Adipose tissue (tissue), 3 donors: ENCODE data around the gene DOCK1. TPM values are rescaled to one million over a fixed set of nuclear protein-coding genes. Genes with fewer than 3 reads are reported as not detected.

Experiments used
- H3K27ac ChIP-seq: one replicate; pipeline ENCODE4 v1.5.1; 2013; ENCODE audit warnings: low read depth, low read length
- WGBS, 3 donors: extraction: QIAGEN DNeasy Blood & Tissue Kit; methylation state at CpG; one replicate each; pipeline ENCODE4 v1.1.7; 2013; 5-methylcytosine and 5-hydroxymethylcytosine counted together
- polyA plus RNA-seq, 3 donors: library from polyadenylated mRNA; stranded (reverse); fragments of 200-250 nt; gene quantifications; one replicate each; pipeline ENCODE4 v1.2.3, GENCODE V29; 2013
- donor health status: healthy with polysubstance abuse.
- donor health status: Bipolar disorder and iron deficiency.
- donor health status: healthy.

Gene DOCK1
- polyA plus RNA-seq, 3 donors, result 9.5 to 21.6 (median 21.5) TPM

GRCh38 chr10:127391875-127392274, 486.6 kb downstream of the DOCK1 start:
- H3K27ac ChIP-seq, result no peak overlapping the region
- 83 to 91% (median 91%) methylated on average over 12 of the region's 12 CpGs for WGBS, 3 donors

- H3K27ac ChIP-seq, result no peak overlapping the region
- WGBS, 3 donors, result 79 to 88% (median 81%) methylated on average over 23 of the region's 23 CpGs
Observed at GRCh38 chr10:127392351-127393235, 487.4 kb downstream of the DOCK1 start.

GRCh38 chr10:127398140-127398970, 493.1 kb downstream of the DOCK1 start:
- WGBS, 3 donors, result 84 to 88% (median 87%) methylated on average over 12 of the region's 12 CpGs

DNA sequence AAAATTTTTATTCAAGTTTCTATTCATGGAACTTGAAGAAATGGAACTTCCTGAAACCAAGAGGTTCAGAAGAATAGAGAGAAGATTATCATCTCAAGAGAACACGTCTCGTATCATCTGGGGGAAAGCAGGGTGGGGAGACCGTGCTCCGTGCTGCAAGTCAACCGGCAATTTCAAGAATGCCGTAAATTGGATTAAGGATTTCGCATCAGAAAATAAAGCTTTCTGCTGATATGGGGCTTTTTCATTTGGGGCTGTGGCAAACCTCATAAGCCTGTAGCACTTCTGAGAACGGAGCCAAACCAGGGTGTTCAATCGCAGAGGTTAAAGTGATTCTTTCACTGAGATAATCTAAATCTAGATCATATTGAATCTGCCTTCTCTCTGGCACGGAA, 493.7 kb downstream of the DOCK1 start:
- WGBS, 3 donors, result 90 to 95% (median 94%) methylated on average over 10 of the region's 10 CpGs

More at GRCh38 chr10:127398140-127398970, 493.1 kb downstream of the DOCK1 start:
- no peak overlapping the region for H3K27ac ChIP-seq

GRCh38 chr10:127399668-127400067, 494.4 kb downstream of the DOCK1 start:
- 55 to 86% (median 68%) methylated on average over 5 of the region's 5 CpGs for WGBS, 3 donors
- no peak overlapping the region for H3K27ac ChIP-seq

More for the DNA sequence above, 493.7 kb downstream of the DOCK1 start:
- H3K27ac ChIP-seq, result no peak overlapping the region

- no peak overlapping the region for H3K27ac ChIP-seq
- 87 to 93% (median 93%) methylated on average over 4 of the region's 4 CpGs for WGBS, 3 donors
Observed at GRCh38 chr10:127400216-127400615, 495.0 kb downstream of the DOCK1 start.

DNA sequence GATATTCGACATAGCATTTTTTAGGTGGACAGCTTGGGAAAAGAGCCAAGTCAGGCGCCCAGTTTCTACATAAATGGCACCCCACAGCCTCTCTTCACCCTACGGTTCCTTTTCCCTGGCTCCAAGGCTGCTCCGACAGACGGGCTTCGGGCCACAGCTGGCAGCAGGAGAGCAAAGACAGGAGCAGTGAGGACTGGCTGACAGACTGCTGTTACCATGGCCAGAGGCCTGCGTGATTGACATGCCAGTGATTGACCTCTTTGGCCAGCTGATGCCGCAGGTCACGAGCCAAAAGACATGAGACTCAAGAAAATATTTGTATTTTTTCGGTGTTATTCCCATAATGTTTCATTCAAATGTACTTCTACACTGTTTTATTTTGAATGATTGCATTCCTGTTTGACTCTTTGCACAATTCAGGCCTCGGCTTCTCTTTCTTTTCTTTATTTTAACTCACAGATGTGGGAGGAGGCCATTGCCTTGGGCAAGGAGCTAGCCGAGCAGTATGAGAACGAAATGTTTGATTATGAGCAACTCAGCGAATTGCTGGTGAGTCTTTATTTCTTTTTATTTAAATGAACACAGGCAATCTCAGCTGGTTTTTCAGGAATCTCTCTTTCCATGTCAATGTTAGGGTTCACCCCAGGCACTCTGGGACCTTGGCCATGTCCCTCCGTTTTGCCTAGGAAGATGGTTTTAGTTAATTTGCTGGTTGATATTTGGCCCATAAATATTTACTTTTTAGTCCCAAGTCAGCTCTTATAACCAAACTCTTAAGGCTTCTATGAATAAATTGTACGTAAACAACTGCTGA, 497.6 kb downstream of the DOCK1 start:
- 84 to 92% (median 90%) methylated on average over 16 of the region's 16 CpGs for WGBS, 3 donors
- H3K27ac ChIP-seq, result no peak overlapping the region

DNA sequence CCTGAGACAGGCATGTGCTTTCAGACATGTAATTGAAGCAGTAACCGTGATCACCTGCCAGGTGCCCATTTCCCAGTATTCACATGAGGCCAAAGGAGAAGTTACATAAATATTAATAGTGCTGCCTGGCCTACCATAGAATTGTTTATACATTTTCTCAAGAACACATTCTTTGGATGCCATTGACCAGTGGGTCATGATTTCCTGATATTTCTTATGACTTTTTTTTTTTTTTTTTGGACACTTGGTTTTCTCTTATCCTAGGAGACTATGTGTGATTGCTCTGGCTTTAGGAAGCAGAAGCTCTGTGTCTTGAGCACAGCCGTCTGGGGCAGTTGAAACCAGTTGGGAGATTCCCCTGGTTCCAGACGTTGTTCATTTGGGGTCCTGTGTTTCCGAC, 500.0 kb downstream of the DOCK1 start:
- no peak overlapping the region for H3K27ac ChIP-seq

DNA sequence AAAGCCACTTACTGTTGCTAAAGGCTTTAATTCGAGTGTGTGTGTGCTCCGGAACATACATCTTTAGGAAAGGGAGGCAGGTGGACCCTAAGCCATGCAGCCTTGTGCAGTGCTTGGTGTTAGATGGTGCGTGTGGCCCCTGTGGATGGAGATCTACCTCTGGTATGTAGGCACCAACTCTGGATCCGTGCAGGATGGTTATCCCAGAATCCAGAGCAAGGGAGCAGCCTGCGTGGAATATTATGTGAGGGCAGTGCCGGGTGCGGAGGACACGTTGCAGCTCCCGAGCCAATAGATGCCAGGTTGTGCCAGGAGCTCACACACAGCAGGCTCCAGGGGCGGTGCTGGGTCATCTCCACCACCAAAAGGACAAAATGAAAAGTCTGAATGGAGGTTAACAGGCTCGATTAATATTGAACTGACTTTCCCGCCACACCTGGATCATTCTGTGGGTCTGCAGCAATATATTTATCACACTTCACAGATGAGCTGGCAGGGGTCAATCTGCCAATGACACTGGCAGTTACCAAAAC, 500.9 kb downstream of the DOCK1 start:
- no peak overlapping the region for H3K27ac ChIP-seq
- 95 to 96% (median 96%) methylated on average over 12 of the region's 12 CpGs for WGBS, 3 donors

More for the DNA sequence above, 500.0 kb downstream of the DOCK1 start:
- WGBS, 3 donors, result 76 to 85% (median 78%) methylated on average over 4 of the region's 4 CpGs

DNA sequence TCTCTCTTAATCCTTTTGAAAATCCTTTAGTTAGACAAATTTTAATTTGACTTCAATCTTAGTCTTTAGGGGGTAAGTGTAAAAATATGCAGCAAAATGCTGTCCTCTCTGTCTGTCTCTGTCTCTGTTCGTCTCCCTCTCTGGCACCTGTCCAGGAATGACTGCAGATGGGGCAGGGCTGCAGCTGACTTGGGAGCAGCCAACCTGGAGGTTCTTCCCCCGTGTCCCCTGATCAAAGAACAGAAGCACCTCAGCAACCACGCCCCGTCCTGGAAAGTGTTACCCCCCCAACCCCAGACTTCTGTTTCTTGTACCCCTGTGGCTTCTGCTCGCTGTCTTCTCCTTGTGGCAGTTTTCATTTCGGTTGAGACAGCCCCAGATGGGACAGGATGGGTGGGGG, 502.3 kb downstream of the DOCK1 start:
- H3K27ac ChIP-seq, result no peak overlapping the region
- WGBS, 3 donors, result 82 to 92% (median 84%) methylated on average over 6 of the region's 6 CpGs

- 84 to 90% (median 89%) methylated on average over 15 of the region's 15 CpGs for WGBS, 3 donors
- H3K27ac ChIP-seq, result no peak overlapping the region
Observed at GRCh38 chr10:127408112-127408710, 503.0 kb downstream of the DOCK1 start.

DNA sequence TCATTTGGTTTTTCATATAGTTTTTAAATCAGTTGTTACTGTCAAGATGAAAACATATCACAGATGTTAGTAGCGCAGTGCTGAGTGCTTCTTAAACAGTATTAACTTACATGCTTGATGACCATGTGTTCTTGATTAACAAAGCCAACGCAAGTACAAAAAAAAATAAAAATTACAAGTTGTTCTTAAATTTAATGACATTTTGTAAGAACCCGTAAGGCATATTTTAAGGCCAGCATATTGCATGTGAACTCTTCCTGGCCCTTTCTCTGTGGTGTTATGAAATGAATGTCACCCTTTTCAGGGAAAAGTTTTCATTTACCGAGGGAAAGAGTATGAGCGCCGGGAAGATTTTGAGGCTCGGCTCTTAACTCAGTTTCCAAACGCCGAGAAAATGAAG, 503.5 kb downstream of the DOCK1 start:
- no peak overlapping the region for H3K27ac ChIP-seq
- 78 to 95% (median 89%) methylated on average over 9 of the region's 9 CpGs for WGBS, 3 donors

DNA sequence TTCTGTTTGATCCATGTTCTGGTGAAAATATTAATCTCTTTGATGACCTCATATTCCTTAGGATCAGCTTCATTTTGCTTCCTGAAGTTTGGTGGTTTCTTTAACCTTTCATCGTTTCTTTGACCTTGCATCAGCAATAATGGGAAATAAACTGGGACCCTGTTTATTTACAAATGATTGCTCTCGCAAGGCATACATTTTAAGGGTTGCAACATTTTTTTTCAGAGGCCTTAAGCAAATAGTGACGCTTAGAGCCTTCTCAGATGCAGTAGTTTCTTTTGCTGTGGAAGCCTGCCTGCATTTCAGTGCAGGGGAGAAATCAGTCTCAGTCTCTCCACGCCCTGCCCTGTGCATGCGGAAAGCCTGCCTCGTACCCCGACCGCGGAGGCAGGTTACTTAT, 504.8 kb downstream of the DOCK1 start:
- no peak overlapping the region for H3K27ac ChIP-seq
- WGBS, 3 donors, result 71 to 88% (median 74%) methylated on average over 9 of the region's 9 CpGs

- no peak overlapping the region for H3K27ac ChIP-seq
- WGBS, 3 donors, result 95 to 98% (median 97%) methylated on average over 10 of the region's 10 CpGs
Observed at GRCh38 chr10:127411062-127411461, 505.8 kb downstream of the DOCK1 start.

- no peak overlapping the region for H3K27ac ChIP-seq
- WGBS, 3 donors, result 92 to 97% (median 96%) methylated on average over 11 of the region's 11 CpGs
Observed at GRCh38 chr10:127413326-127413725, 508.1 kb downstream of the DOCK1 start.

- WGBS, 3 donors, result 89 to 94% (median 92%) methylated on average over 9 of the region's 9 CpGs
- H3K27ac ChIP-seq, result no peak overlapping the region
Observed at GRCh38 chr10:127414024-127414423, 508.8 kb downstream of the DOCK1 start.

- WGBS, 3 donors, result 89 to 95% (median 94%) methylated on average over 9 of the region's 9 CpGs
- H3K27ac ChIP-seq, result no peak overlapping the region
Observed at GRCh38 chr10:127415116-127415515, 509.9 kb downstream of the DOCK1 start.
